Liver (tissue), 9 donors: ENCODE data around the gene SCN10A. TPM values are rescaled to one million over a fixed set of nuclear protein-coding genes. Genes with fewer than 3 reads are reported as not detected.

Experiments
- DNase-seq: peaks from one replicate; pipeline ENCODE4 v3.0.0-alpha.2; 2017; ENCODE audit warnings: low spot score
- H3K27ac ChIP-seq, 2 donors: one replicate each; pipeline ENCODE4 v1.7.0; 2013; ENCODE audit warnings: inconsistent platforms in 2 of 2, low read length in 2 of 2, control low read depth in 1 of 2, low read depth in 1 of 2, mild to moderate bottlenecking in 1 of 2
- H3K27me3 ChIP-seq, 4 donors: one replicate each; pipeline versions ENCODE4 v1.6.1 to v1.7.0; 2013; ENCODE audit warnings: low read length in 3 of 4, inconsistent platforms in 1 of 4, mild to moderate bottlenecking in 1 of 4, moderate library complexity in 1 of 4; ENCODE audit not compliant: control insufficient read depth in 4 of 4, insufficient read depth in 4 of 4
- H3K36me3 ChIP-seq, 4 donors: one replicate each; pipeline versions ENCODE4 v1.6.1 to v1.7.0; 2013; ENCODE audit warnings: low read length in 3 of 4, mild to moderate bottlenecking in 3 of 4, low read depth in 1 of 4, moderate library complexity in 1 of 4; ENCODE audit not compliant: control insufficient read depth in 4 of 4, insufficient read depth in 3 of 4
- H3K4me1 ChIP-seq, 4 donors: one replicate each; pipeline versions ENCODE4 v1.6.1 to v1.7.0; 2013; ENCODE audit warnings: low read length in 3 of 4, mild to moderate bottlenecking in 3 of 4, moderate library complexity in 1 of 4; ENCODE audit not compliant: control insufficient read depth in 4 of 4, insufficient read depth in 4 of 4
- H3K4me3 ChIP-seq, 3 donors: one replicate each; pipeline versions ENCODE4 v1.6.1 to v1.7.0; 2013; ENCODE audit warnings: low read length in 3 of 3, control low read depth in 1 of 3, low read depth in 1 of 3, mild to moderate bottlenecking in 1 of 3
- H3K9ac ChIP-seq, 2 donors: one replicate each; pipeline ENCODE4 v1.7.0; 2013; ENCODE audit warnings: low read length in 2 of 2, mild to moderate bottlenecking in 2 of 2, moderate library complexity in 2 of 2, control low read depth in 1 of 2, low read depth in 1 of 2
- H3K9me3 ChIP-seq, 4 donors: one replicate each; pipeline versions ENCODE4 v1.6.1 to v1.7.0; 2013; ENCODE audit warnings: low read length in 3 of 4; ENCODE audit not compliant: control insufficient read depth in 4 of 4
- EGR1 ChIP-seq, 2 donors: IDR thresholded peaks; 2 replicates each; pipeline ENCODE4 v1.6.1; 2016 to 2018; ENCODE audit warnings: antibody characterized with exemption in 2 of 2, low read depth in 2 of 2
- FOXA1 ChIP-seq: IDR thresholded peaks from 2 replicates; pipeline ENCODE4 v1.6.1; 2016; ENCODE audit warnings: antibody characterized with exemption
- FOXA2 ChIP-seq: IDR thresholded peaks from 2 replicates; pipeline ENCODE4 v1.6.1; 2016; ENCODE audit warnings: antibody characterized with exemption
- GABPA ChIP-seq, 2 donors: IDR thresholded peaks in 1 of 2; conservative IDR thresholded peaks in 1 of 2; 2 replicates each; pipeline ENCODE4 v1.6.1; 2016; ENCODE audit warnings: antibody characterized with exemption in 2 of 2, mild to moderate bottlenecking in 1 of 2, moderate library complexity in 1 of 2
- HNF4G ChIP-seq: IDR thresholded peaks from 2 replicates; pipeline ENCODE4 v1.6.1; 2016; ENCODE audit warnings: antibody characterized with exemption
- JUND ChIP-seq, 2 donors: IDR thresholded peaks; 2 replicates each; pipeline ENCODE4 v1.6.1; 2016; ENCODE audit warnings: antibody characterized with exemption in 2 of 2
- NR2F2 ChIP-seq: IDR thresholded peaks from 2 replicates; pipeline ENCODE4 v1.6.1; 2016; ENCODE audit warnings: antibody characterized with exemption
- RAD21 ChIP-seq, 2 donors: IDR thresholded peaks; 2 replicates each; pipeline ENCODE4 v1.6.1; 2016; ENCODE audit warnings: antibody characterized with exemption in 2 of 2, mild to moderate bottlenecking in 2 of 2
- RXRA ChIP-seq, 2 donors: IDR thresholded peaks; 2 replicates each; pipeline ENCODE4 v1.6.1; 2017 to 2018; ENCODE audit warnings: antibody characterized with exemption in 2 of 2, mild to moderate bottlenecking in 1 of 2
- YY1 ChIP-seq: IDR thresholded peaks from 2 replicates; pipeline ENCODE4 v1.6.1; 2016; ENCODE audit warnings: antibody characterized with exemption, mild to moderate bottlenecking
- WGBS: extraction: QIAGEN DNeasy Blood & Tissue Kit; methylation state at CpG from one replicate; pipeline ENCODE4 v1.1.7; 2013; 5-methylcytosine and 5-hydroxymethylcytosine counted together
- polyA plus RNA-seq, 2 donors: library from polyadenylated mRNA; stranded (reverse) in 1 of 2; unstranded in 1 of 2; fragments of 200-250 nt in 1 of 2; fragments of >200 nt in 1 of 2; fragmentation: Nextera tagmentation in 1 of 2; extraction: Ambion mirVana in 1 of 2; gene quantifications; one replicate each; pipeline versions ENCODE4 v1.2.1 to v1.2.3, GENCODE V29; 2013 to 2015
- total RNA-seq, 2 donors: library from RNA; depleted of rRNA; stranded (reverse); fragments of >200 nt; gene quantifications; one replicate each; pipeline ENCODE4 v1.2.3, GENCODE V29; 2014
- TF ChIP-seq, protein P1 (sequence below): fragments of 150-350 bp; IDR thresholded peaks from 2 replicates; pipeline ENCODE4 v1.5.1; 2017; ENCODE audit warnings: improper control_type of control experiment, low read depth, low read length; ENCODE audit not compliant: missing input control
- TF ChIP-seq, protein P2 (sequence below): IDR thresholded peaks from 2 replicates; pipeline ENCODE4 v1.6.1; 2016; ENCODE audit warnings: antibody characterized with exemption
- TF ChIP-seq, protein P3 (sequence below): IDR thresholded peaks from 2 replicates; pipeline ENCODE4 v1.6.1; 2016; ENCODE audit warnings: antibody characterized with exemption
- TF ChIP-seq, protein P4 (sequence below): IDR thresholded peaks from 2 replicates; pipeline ENCODE4 v1.6.1; 2016; ENCODE audit warnings: antibody characterized with exemption, mild to moderate bottlenecking
- donor health status: healthy.
- donor health status: healthy.
- donor health status: healthy.
- donor health status: healthy.
- donor health status: healthy.

The SCN10A gene
- total and polyA plus RNA-seq, 4 donors, result under 0.01 TPM; not detected in 3

DNA sequence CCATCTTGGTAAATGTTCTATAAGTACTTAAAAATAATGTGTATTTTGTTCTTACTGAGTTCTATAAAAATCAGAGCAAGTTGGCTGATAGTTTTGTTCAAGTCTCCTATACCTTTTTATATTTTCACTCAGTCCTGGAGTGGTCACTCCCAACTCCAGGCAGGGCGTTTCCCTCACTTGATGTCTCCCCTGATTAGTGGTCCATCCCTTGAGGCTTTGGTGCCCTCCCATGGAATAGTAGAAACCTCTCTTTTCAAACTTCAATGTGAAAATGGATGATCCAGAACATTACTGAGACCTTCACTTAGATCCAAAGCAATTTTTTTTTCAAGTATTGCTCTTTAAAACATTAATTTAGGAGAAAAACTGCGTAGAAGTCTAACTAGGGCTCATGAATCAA, 25.0 kb upstream of the SCN10A start (continued):
- TF ChIP-seq, protein P1, sequence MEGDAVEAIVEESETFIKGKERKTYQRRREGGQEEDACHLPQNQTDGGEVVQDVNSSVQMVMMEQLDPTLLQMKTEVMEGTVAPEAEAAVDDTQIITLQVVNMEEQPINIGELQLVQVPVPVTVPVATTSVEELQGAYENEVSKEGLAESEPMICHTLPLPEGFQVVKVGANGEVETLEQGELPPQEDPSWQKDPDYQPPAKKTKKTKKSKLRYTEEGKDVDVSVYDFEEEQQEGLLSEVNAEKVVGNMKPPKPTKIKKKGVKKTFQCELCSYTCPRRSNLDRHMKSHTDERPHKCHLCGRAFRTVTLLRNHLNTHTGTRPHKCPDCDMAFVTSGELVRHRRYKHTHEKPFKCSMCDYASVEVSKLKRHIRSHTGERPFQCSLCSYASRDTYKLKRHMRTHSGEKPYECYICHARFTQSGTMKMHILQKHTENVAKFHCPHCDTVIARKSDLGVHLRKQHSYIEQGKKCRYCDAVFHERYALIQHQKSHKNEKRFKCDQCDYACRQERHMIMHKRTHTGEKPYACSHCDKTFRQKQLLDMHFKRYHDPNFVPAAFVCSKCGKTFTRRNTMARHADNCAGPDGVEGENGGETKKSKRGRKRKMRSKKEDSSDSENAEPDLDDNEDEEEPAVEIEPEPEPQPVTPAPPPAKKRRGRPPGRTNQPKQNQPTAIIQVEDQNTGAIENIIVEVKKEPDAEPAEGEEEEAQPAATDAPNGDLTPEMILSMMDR, result no peak

DNA sequence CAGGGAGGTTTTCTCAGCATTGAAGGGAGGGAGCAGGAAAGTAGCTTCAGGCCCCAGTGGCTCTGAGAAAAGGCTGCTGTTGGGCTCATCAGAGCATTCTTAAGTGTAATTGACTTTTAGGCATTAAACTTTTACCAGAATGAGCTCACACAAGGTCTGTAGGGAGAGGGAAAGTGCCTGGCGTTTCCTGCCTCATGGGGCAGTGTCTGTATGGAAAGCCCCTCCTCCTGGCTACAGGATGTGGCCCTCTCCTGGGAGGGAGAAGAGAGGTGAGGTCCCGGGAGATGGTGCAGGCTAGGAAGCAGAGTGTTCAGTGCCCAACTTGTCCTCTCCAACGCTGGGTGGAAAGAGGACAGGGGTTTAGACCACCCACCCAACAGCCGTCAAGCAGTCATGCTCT, 21.3 kb upstream of the SCN10A start:
- Histone ChIP-seq H3K27me3 (peaks cover 0 to 3% (median 0%) of the 10 kb centered on the region in 4 donors), H3K27ac (no peak overlapping the region), H3K4me1 (no peaks in the 10 kb centered on the region), H3K9me3 (no peaks in the 10 kb centered on the region), H3K4me3 (no peak overlapping the region), H3K36me3 (no peaks in the 10 kb centered on the region), H3K9ac (no peak overlapping the region)
- DNase-seq, result no peak
- no peak for TF ChIP-seq HNF4G
- TF ChIP-seq RAD21 (IDR thresholded peaks at IDR 0.05), result no peak
- TF ChIP-seq, protein P1, result no peak
- no peak for TF ChIP-seq EGR1 (IDR thresholded peaks at IDR 0.05; ENCODE audit: low read depth in 2 of 2)
- no peak for TF ChIP-seq FOXA2
- no peak for TF ChIP-seq GABPA (IDR thresholded peaks at IDR 0.05 in 1 of 2, conservative IDR thresholded peaks at IDR 0.05 in 1 of 2)
- TF ChIP-seq, protein P2, sequence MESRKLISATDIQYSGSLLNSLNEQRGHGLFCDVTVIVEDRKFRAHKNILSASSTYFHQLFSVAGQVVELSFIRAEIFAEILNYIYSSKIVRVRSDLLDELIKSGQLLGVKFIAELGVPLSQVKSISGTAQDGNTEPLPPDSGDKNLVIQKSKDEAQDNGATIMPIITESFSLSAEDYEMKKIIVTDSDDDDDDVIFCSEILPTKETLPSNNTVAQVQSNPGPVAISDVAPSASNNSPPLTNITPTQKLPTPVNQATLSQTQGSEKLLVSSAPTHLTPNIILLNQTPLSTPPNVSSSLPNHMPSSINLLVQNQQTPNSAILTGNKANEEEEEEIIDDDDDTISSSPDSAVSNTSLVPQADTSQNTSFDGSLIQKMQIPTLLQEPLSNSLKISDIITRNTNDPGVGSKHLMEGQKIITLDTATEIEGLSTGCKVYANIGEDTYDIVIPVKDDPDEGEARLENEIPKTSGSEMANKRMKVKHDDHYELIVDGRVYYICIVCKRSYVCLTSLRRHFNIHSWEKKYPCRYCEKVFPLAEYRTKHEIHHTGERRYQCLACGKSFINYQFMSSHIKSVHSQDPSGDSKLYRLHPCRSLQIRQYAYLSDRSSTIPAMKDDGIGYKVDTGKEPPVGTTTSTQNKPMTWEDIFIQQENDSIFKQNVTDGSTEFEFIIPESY, result no peak
- TF ChIP-seq, protein P3, sequence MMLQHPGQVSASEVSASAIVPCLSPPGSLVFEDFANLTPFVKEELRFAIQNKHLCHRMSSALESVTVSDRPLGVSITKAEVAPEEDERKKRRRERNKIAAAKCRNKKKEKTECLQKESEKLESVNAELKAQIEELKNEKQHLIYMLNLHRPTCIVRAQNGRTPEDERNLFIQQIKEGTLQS, result no peak
- WGBS, result 49% methylated on average over 4 of the region's 4 CpGs

DNA sequence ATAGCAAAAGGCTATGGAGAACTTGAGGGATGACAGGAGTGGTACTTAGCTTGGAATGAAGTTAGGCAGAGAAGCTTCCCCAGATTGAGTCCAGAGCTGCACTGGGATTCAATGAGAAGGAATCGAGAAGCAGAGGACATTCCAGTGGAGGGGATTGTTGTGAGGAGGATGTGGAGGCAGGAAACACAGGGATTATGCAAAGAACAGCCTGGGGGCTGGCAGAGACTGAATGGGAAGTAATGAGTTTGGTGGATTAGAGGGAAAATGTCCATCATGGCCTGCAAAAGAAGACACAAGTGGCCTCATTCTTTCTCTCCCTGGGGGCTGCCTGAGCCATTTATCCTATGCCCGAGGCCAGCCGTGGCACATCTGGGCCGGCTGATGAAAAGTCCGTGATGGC, 20.5 kb upstream of the SCN10A start:
- no peak for DNase-seq
- Histone ChIP-seq H3K4me3 (no peak overlapping the region), H3K4me1 (no peaks in the 10 kb centered on the region), H3K27ac (no peak overlapping the region), H3K9ac (no peak overlapping the region), H3K36me3 (no peaks in the 10 kb centered on the region), H3K9me3 (no peaks in the 10 kb centered on the region), H3K27me3 (peaks cover 0 to 2% (median 0%) of the 10 kb centered on the region in 4 donors)
- 71% methylated on average over 5 of the region's 5 CpGs for WGBS
- TF ChIP-seq JUND (IDR thresholded peaks at IDR 0.05) (no peak), EGR1 (IDR thresholded peaks at IDR 0.05; ENCODE audit: low read depth in 2 of 2) (no peak), YY1 (no peak), FOXA1 (no peak), RAD21 (IDR thresholded peaks at IDR 0.05) (no peak), RXRA (IDR thresholded peaks at IDR 0.05) (no peak), NR2F2 (no peak)
- TF ChIP-seq, protein P4, sequence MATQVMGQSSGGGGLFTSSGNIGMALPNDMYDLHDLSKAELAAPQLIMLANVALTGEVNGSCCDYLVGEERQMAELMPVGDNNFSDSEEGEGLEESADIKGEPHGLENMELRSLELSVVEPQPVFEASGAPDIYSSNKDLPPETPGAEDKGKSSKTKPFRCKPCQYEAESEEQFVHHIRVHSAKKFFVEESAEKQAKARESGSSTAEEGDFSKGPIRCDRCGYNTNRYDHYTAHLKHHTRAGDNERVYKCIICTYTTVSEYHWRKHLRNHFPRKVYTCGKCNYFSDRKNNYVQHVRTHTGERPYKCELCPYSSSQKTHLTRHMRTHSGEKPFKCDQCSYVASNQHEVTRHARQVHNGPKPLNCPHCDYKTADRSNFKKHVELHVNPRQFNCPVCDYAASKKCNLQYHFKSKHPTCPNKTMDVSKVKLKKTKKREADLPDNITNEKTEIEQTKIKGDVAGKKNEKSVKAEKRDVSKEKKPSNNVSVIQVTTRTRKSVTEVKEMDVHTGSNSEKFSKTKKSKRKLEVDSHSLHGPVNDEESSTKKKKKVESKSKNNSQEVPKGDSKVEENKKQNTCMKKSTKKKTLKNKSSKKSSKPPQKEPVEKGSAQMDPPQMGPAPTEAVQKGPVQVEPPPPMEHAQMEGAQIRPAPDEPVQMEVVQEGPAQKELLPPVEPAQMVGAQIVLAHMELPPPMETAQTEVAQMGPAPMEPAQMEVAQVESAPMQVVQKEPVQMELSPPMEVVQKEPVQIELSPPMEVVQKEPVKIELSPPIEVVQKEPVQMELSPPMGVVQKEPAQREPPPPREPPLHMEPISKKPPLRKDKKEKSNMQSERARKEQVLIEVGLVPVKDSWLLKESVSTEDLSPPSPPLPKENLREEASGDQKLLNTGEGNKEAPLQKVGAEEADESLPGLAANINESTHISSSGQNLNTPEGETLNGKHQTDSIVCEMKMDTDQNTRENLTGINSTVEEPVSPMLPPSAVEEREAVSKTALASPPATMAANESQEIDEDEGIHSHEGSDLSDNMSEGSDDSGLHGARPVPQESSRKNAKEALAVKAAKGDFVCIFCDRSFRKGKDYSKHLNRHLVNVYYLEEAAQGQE, result no peak
- TF ChIP-seq, protein P3, result no peak
- TF ChIP-seq, protein P1, result no peak
- TF ChIP-seq, protein P2, result no peak
